Neural cell (in vitro differentiated cells): ENCODE results near the gene MAT2A. TPM values are rescaled to one million over a fixed set of nuclear protein-coding genes. Genes with fewer than 3 reads are reported as not detected.

Experiments
- H2AFZ ChIP-seq: fragments of 200-600, 300-800 bp; sonication (generic), shearing (Covaris generic); 2 replicates; pipeline ENCODE4 v1.6.0; 2014; ENCODE audit warnings: low read depth, mild to moderate bottlenecking, antibody characterized with exemption, low read length, moderate library complexity
- H3F3A ChIP-seq: fragments of 200-600 bp; shearing (Covaris generic); 2 replicates; pipeline ENCODE4 v1.6.1; 2016; ENCODE audit warnings: mild to moderate bottlenecking, moderate library complexity, mixed read lengths, antibody characterized with exemption, low read length; ENCODE audit not compliant: insufficient read depth, poor library complexity, severe bottlenecking
- H3K27ac ChIP-seq: fragments of 200-600, 300-800 bp; sonication (generic), shearing (Covaris generic); 2 replicates; pipeline ENCODE4 v1.5.1; 2014; ENCODE audit warnings: mild to moderate bottlenecking, low read length, moderate library complexity
- H3K27me3 ChIP-seq: fragments of 300-800, 200-600 bp; sonication (generic), shearing (Covaris generic); 2 replicates; pipeline ENCODE4 v1.6.0; 2014; ENCODE audit warnings: mild to moderate bottlenecking, low read depth, low read length, moderate library complexity; ENCODE audit not compliant: insufficient read depth
- H3K36me3 ChIP-seq: fragments of 300-800, 200-600 bp; sonication (generic), shearing (Covaris generic); 2 replicates; pipeline ENCODE4 v1.5.1; 2014; ENCODE audit warnings: mild to moderate bottlenecking, antibody characterized with exemption, low read length, moderate library complexity; ENCODE audit not compliant: insufficient read depth
- H3K4me2 ChIP-seq: fragments of 300-800, 200-600 bp; sonication (generic), shearing (Covaris generic); 2 replicates; pipeline ENCODE4 v1.6.0; 2014; ENCODE audit warnings: mild to moderate bottlenecking, low read length
- H3K4me3 ChIP-seq: fragments of 300-800, 200-600 bp; sonication (generic), shearing (Covaris generic); 2 replicates; pipeline ENCODE4 v1.5.1; 2014; ENCODE audit warnings: mild to moderate bottlenecking, low read length, moderate library complexity
- H3K79me2 ChIP-seq: fragments of 200-600 bp; shearing (Covaris generic); replicated peaks from 2 replicates; pipeline ENCODE4 v1.6.0; 2014; ENCODE audit warnings: mild to moderate bottlenecking, low read length, moderate library complexity; ENCODE audit not compliant: insufficient read depth
- H3K9ac ChIP-seq: fragments of 300-800, 200-600 bp; sonication (generic), shearing (Covaris generic); 2 replicates; pipeline ENCODE4 v1.6.1; 2016; ENCODE audit warnings: mild to moderate bottlenecking, low read length, mixed read lengths
- H3K9me2 ChIP-seq: fragments of 200-600 bp; shearing (Covaris generic); 2 replicates; pipeline ENCODE4 v1.6.1; 2016; ENCODE audit warnings: mild to moderate bottlenecking, low read length, mixed read lengths; ENCODE audit not compliant: insufficient read depth
- H3K9me3 ChIP-seq: fragments of 200-600, 300-800 bp; sonication (generic), shearing (Covaris generic); 2 replicates; pipeline ENCODE4 v1.6.1; 2016; ENCODE audit warnings: mild to moderate bottlenecking, mixed run types, low read length, moderate library complexity, mixed read lengths
- H4K20me1 ChIP-seq: fragments of 200-600 bp; shearing (Covaris generic); 2 replicates; pipeline ENCODE4 v1.6.1; 2016; ENCODE audit warnings: mild to moderate bottlenecking, mixed run types; ENCODE audit not compliant: insufficient read depth
- EP300 ChIP-seq: fragments of 450-650 bp; conservative IDR thresholded peaks from 2 replicates; pipeline ENCODE4 v1.6.1; 2014; ENCODE audit warnings: antibody characterized with exemption, mild to moderate bottlenecking, moderate library complexity; ENCODE audit not compliant: poor library complexity, severe bottlenecking
- EZH2 ChIP-seq: fragments of 200-600, 300-800 bp; shearing (Covaris generic), sonication (generic); IDR thresholded peaks from 2 replicates; pipeline ENCODE4 v1.6.1; 2014; ENCODE audit warnings: antibody characterized with exemption, low read length, borderline replicate concordance, mild to moderate bottlenecking; ENCODE audit not compliant: insufficient read depth, poor library complexity, severe bottlenecking
- MXI1 ChIP-seq: fragments of 450-650 bp; conservative IDR thresholded peaks from 2 replicates; pipeline ENCODE4 v1.6.1; 2014; ENCODE audit warnings: antibody characterized with exemption, mild to moderate bottlenecking; ENCODE audit not compliant: poor library complexity, severe bottlenecking
- POLR2AphosphoS5 ChIP-seq: IDR thresholded peaks from 2 replicates; pipeline ENCODE4 v1.6.1; 2012
- RAD21 ChIP-seq: fragments of 450-650 bp; conservative IDR thresholded peaks from 2 replicates; pipeline ENCODE4 v1.6.1; 2014; ENCODE audit warnings: antibody characterized with exemption, mild to moderate bottlenecking, moderate library complexity
- SMC3 ChIP-seq: fragments of 450-650 bp; conservative IDR thresholded peaks from 2 replicates; pipeline ENCODE4 v1.6.1; 2014; ENCODE audit warnings: antibody characterized with exemption, mild to moderate bottlenecking, moderate library complexity; ENCODE audit not compliant: poor library complexity
- TAF1 ChIP-seq: IDR thresholded peaks from 2 replicates; pipeline ENCODE4 v1.6.1; 2012; ENCODE audit warnings: low read depth
- polyA plus RNA-seq: library from polyadenylated mRNA; depleted of rRNA; stranded (reverse); fragments of >200 nt; gene quantifications from 2 replicates; pipeline ENCODE4 v1.2.3, GENCODE V29; 2014
- TF ChIP-seq, protein P1 (sequence below): IDR thresholded peaks from 2 replicates; pipeline ENCODE4 v1.6.1; 2012; ENCODE audit warnings: borderline replicate concordance
- TF ChIP-seq, protein P2 (sequence below): fragments of 450-650 bp; IDR thresholded peaks from 2 replicates; pipeline ENCODE4 v1.5.1; 2014; ENCODE audit warnings: antibody characterized with exemption, mild to moderate bottlenecking, moderate library complexity; ENCODE audit not compliant: poor library complexity, severe bottlenecking

Gene MAT2A
- polyA plus RNA-seq, 1 donor from 2014 or later: 230 TPM

DNA sequence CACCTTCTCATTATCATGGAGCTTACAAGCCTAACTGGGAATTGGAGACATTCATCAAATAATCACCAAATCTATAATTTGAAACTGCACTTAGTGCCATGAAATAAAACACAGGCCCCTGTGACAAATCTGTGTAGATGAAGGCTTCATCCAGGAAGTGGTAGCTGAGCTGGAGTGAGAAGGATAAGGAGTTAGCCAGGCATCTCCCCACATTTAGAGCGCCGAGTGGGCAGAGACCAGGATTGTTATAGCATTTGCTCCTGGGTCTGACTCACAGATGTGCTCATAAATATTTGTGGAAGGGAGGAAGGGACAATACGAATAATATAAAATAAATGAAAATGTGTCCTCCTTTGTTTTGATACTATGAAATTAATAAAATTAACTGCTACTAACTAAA lies 2.5 kb upstream of the MAT2A start:
- H3K9me3 ChIP-seq: no peaks in the 10 kb centered on the region
- H3K9me2 ChIP-seq: no peaks in the 10 kb centered on the region
- H3K4me3 ChIP-seq: peak overlapping the region; percentile 91
- peaks cover 6% of the 10 kb centered on the region for H3F3A ChIP-seq
- H3K27ac ChIP-seq: peak overlapping the region; percentile 98
- no peaks in the 10 kb centered on the region for H3K36me3 ChIP-seq
- H3K9ac ChIP-seq: peak overlapping the region; percentile 99
- peak overlapping the region; percentile 19 for H2AFZ ChIP-seq
- no peaks in the 10 kb centered on the region for H3K27me3 ChIP-seq
- peak overlapping the region; percentile 87 for H3K4me2 ChIP-seq
- TF ChIP-seq MXI1: no peak
- no peak for TF ChIP-seq TAF1
- no peak for TF ChIP-seq RAD21
- no peak for TF ChIP-seq EP300
- TF ChIP-seq EZH2: no peak
- no peak for TF ChIP-seq SMC3
- TF ChIP-seq, protein P1, sequence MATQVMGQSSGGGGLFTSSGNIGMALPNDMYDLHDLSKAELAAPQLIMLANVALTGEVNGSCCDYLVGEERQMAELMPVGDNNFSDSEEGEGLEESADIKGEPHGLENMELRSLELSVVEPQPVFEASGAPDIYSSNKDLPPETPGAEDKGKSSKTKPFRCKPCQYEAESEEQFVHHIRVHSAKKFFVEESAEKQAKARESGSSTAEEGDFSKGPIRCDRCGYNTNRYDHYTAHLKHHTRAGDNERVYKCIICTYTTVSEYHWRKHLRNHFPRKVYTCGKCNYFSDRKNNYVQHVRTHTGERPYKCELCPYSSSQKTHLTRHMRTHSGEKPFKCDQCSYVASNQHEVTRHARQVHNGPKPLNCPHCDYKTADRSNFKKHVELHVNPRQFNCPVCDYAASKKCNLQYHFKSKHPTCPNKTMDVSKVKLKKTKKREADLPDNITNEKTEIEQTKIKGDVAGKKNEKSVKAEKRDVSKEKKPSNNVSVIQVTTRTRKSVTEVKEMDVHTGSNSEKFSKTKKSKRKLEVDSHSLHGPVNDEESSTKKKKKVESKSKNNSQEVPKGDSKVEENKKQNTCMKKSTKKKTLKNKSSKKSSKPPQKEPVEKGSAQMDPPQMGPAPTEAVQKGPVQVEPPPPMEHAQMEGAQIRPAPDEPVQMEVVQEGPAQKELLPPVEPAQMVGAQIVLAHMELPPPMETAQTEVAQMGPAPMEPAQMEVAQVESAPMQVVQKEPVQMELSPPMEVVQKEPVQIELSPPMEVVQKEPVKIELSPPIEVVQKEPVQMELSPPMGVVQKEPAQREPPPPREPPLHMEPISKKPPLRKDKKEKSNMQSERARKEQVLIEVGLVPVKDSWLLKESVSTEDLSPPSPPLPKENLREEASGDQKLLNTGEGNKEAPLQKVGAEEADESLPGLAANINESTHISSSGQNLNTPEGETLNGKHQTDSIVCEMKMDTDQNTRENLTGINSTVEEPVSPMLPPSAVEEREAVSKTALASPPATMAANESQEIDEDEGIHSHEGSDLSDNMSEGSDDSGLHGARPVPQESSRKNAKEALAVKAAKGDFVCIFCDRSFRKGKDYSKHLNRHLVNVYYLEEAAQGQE: no peak
- TF ChIP-seq POLR2AphosphoS5: no peak
- TF ChIP-seq, protein P2, sequence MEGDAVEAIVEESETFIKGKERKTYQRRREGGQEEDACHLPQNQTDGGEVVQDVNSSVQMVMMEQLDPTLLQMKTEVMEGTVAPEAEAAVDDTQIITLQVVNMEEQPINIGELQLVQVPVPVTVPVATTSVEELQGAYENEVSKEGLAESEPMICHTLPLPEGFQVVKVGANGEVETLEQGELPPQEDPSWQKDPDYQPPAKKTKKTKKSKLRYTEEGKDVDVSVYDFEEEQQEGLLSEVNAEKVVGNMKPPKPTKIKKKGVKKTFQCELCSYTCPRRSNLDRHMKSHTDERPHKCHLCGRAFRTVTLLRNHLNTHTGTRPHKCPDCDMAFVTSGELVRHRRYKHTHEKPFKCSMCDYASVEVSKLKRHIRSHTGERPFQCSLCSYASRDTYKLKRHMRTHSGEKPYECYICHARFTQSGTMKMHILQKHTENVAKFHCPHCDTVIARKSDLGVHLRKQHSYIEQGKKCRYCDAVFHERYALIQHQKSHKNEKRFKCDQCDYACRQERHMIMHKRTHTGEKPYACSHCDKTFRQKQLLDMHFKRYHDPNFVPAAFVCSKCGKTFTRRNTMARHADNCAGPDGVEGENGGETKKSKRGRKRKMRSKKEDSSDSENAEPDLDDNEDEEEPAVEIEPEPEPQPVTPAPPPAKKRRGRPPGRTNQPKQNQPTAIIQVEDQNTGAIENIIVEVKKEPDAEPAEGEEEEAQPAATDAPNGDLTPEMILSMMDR: no peak
- peaks cover 21% of the 10 kb centered on the region for H3K79me2 ChIP-seq
- H4K20me1 ChIP-seq: peaks cover 19% of the 10 kb centered on the region

DNA sequence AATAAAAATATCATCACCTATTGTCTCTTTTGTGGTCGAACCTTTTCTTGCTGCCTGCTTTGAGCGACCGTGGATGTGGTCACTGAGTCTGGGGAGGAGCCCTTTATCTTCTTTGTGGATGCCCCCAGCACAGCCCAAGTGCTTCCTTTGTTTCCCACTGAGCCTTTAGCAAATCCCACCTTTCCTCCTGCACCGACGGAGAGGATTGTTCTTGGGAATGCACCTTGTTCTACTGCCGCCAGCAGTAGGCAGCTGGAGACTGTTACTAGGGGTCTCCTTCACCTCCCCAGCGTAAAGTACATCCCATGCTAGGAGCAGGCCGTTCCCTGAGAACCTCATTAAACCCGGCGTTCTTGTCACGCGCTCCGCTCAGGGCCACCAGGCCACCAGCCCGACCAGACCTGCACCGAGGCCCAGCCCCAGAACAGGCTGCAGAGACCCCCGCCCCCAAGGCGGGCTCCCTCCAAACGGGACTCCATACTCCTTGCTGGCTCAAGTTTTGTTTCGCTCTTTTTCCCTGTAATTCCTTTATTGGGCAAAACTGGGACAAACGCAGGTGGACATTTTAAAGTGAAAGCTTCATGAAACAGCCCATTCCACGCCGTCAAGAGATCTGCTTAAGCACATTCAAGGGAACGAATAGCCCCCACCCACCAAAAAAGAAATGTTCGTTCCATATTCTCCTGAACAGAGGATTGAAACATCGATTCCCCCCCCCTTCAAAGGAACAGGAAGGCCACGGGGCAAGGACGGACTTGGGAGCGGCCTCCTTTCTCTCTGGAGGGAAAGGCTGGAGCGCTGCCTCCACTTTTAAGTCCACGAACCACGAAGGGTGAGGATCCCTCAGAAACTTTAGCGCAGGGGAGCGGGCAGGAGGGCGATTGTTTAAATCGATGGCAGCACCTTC lies 1.1 kb upstream of the MAT2A start:
- Histone ChIP-seq H3K9me3 (no peaks in the 10 kb centered on the region), H3K27ac (peak overlapping the region; percentile 98), H3F3A (peaks cover 6% of the 10 kb centered on the region), H3K79me2 (peaks cover 35% of the 10 kb centered on the region), H3K9me2 (no peaks in the 10 kb centered on the region), H4K20me1 (peaks cover 23% of the 10 kb centered on the region), H3K36me3 (peaks cover 11% of the 10 kb centered on the region), H3K4me3 (peak overlapping the region; percentile 91), H3K9ac (peak overlapping the region; percentile 99), H3K4me2 (peak overlapping the region; percentile 87), H2AFZ (peak overlapping the region; percentile 51), H3K27me3 (no peaks in the 10 kb centered on the region)
- peak; percentile 82 for TF ChIP-seq POLR2AphosphoS5
- TF ChIP-seq, protein P2: peak; percentile 71
- TF ChIP-seq SMC3: peak; percentile 72
- TF ChIP-seq, protein P1: peak; percentile 94
- TF ChIP-seq TAF1: peak; percentile 70
- TF ChIP-seq EP300: peak; percentile 34
- no peak for TF ChIP-seq EZH2
- peak; percentile 74 for TF ChIP-seq RAD21
- peak; percentile 7 for TF ChIP-seq MXI1
